NCI-H2029 (cell line): ENCODE results near the gene HDAC4.
A peak's percentile ranks its signal among the peaks of the same experiment; 100 is the strongest.

Source experiments
- DNase-seq: peaks from one replicate; lab custom pipeline; 2025; lab: John Stamatoyannopoulos, UW

Gene HDAC4

GRCh38 chr2:239253701-239254436 is 147.0 kb downstream of the HDAC4 start:
- no peak for DNase-seq

- no peak for DNase-seq
These were observed 147.6 kb downstream of the HDAC4 start for GRCh38 chr2:239253264-239253663.

- no peak for DNase-seq
These were observed 148.0 kb downstream of the HDAC4 start for GRCh38 chr2:239252801-239253200.

GRCh38 chr2:239252393-239252792 is 148.4 kb downstream of the HDAC4 start:
- no peak for DNase-seq

- no peak for DNase-seq
These were observed 148.8 kb downstream of the HDAC4 start for GRCh38 chr2:239251971-239252370.

- DNase-seq: no peak
These were observed 150.4 kb downstream of the HDAC4 start for GRCh38 chr2:239250216-239251081.

- no peak for DNase-seq
These were observed 151.0 kb downstream of the HDAC4 start for GRCh38 chr2:239249776-239250175.

- DNase-seq: no peak
These were observed 151.8 kb downstream of the HDAC4 start for GRCh38 chr2:239249048-239249447.

GRCh38 chr2:239247401-239248245 is 153.2 kb downstream of the HDAC4 start:
- DNase-seq: no peak

- peak; percentile 85 for DNase-seq
These were observed 154.1 kb downstream of the HDAC4 start for GRCh38 chr2:239246723-239247122.

GRCh38 chr2:239245872-239246721 is 154.7 kb downstream of the HDAC4 start:
- peak; percentile 85 for DNase-seq

GRCh38 chr2:239245107-239245506 is 155.7 kb downstream of the HDAC4 start:
- DNase-seq: no peak

GRCh38 chr2:239244625-239245024 is 156.2 kb downstream of the HDAC4 start:
- no peak for DNase-seq

GRCh38 chr2:239241431-239241960 is 159.3 kb downstream of the HDAC4 start:
- no peak for DNase-seq

GRCh38 chr2:239240414-239240881 is 160.4 kb downstream of the HDAC4 start:
- DNase-seq: no peak

- DNase-seq: no peak
These were observed 161.0 kb downstream of the HDAC4 start for GRCh38 chr2:239239607-239240413.

GRCh38 chr2:239238839-239239606 is 161.8 kb downstream of the HDAC4 start:
- DNase-seq: no peak

GRCh38 chr2:239238381-239238780 is 162.4 kb downstream of the HDAC4 start:
- no peak for DNase-seq

- DNase-seq: no peak
These were observed 164.0 kb downstream of the HDAC4 start for GRCh38 chr2:239236808-239237205.
